ENCODE measurements around the gene PDSS2.
"Not testable (repeated sequence)": the region's sequence is repeated elsewhere in the genome, so short reads cannot be mapped to it uniquely, and the experiment has no call there.

Gene PDSS2

DNA sequence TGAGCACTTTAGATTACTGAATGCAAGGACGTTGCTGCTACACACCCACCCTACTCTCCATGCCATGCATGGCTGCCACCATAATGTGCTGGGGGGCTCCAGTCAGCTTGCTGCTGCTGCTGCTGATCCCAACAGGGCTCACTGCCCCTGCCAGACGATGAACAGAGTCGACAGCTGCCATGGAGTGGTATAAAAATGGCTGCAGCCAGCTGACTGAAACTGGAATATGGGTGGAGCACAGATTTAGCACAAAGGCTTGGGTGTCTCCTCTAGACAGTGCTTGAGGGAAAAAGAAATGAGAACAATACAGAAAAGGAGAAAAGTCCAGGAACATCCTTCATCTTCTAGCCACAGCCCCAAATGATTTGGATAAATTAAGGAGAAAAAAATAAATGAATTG lies 150.7 kb downstream of the PDSS2 start:
- peak overlapping the region; percentile 76 for H2AFZ ChIP-seq (ENCODE audit: low read length)
- no peaks in the 10 kb centered on the region for H3K36me3 ChIP-seq (replicated peaks in 1 of 2; ENCODE audit: control insufficient read depth in 2 of 2, insufficient read depth in 2 of 2, low read length in 2 of 2)
- no peak overlapping the region for H2BK120ac ChIP-seq (ENCODE audit: low read depth, low read length)
- H2BK12ac ChIP-seq (ENCODE audit: low read length), result no peak overlapping the region
- H3K18ac ChIP-seq (ENCODE audit: low read length), result peak overlapping the region; percentile 67
- no peak overlapping the region for H3K23ac ChIP-seq (ENCODE audit: low read depth, low read length, poor library complexity)
- no peaks in the 10 kb centered on the region for H3K9me3 ChIP-seq (replicated peaks in 1 of 2; ENCODE audit: control insufficient read depth in 2 of 2, insufficient read depth in 1 of 2, low read depth in 1 of 2, low read length in 2 of 2)
- H3K79me1 ChIP-seq (ENCODE audit: low read depth, low read length), result peaks cover 3% of the 10 kb centered on the region
- H3K9ac ChIP-seq (ENCODE audit: low read depth, low read length, poor library complexity), result no peak overlapping the region
- DNase-seq (ENCODE audit: low spot score), result no peak
- H4K91ac ChIP-seq (ENCODE audit: low read depth, low read length, poor library complexity), result no peak overlapping the region
- no peak overlapping the region for H2AK5ac ChIP-seq (ENCODE audit: low read depth, low read length)
- no CpG with 5 or more reads among the region's 3 CpGs for WGBS, 2 donors (ENCODE audit: extremely low coverage in 2 of 2, insufficient read length in 2 of 2, insufficient replicate concordance in 1 of 2)
- H3K4me1 ChIP-seq (ENCODE audit: control insufficient read depth in 2 of 2, insufficient read depth in 1 of 2, low read depth in 1 of 2, low read length in 2 of 2), result peaks cover 0 to 2% of the 10 kb centered on the region in 2 donors
- no peak overlapping the region for H3K4ac ChIP-seq (ENCODE audit: low read length)
- no peak overlapping the region for H3K27ac ChIP-seq (replicated peaks; ENCODE audit: low read length)
- no peak overlapping the region for H3K4me2 ChIP-seq (ENCODE audit: insufficient read depth, low read length, poor library complexity, severe bottlenecking)
- no peak overlapping the region for H2BK5ac ChIP-seq (ENCODE audit: low read length)
- no peak overlapping the region for H2BK15ac ChIP-seq (ENCODE audit: low read length)
- no peaks in the 10 kb centered on the region for H3K27me3 ChIP-seq (ENCODE audit: control insufficient read depth in 3 of 3, insufficient read depth in 3 of 3, low read depth in 1 of 3, low read length in 3 of 3)
- H4K8ac ChIP-seq (ENCODE audit: low read depth, low read length), result no peak overlapping the region
- no peak overlapping the region for H3K4me3 ChIP-seq (ENCODE audit: low read length in 2 of 2)
- peak overlapping the region; percentile 97 for H3K14ac ChIP-seq (ENCODE audit: low read length)

DNA sequence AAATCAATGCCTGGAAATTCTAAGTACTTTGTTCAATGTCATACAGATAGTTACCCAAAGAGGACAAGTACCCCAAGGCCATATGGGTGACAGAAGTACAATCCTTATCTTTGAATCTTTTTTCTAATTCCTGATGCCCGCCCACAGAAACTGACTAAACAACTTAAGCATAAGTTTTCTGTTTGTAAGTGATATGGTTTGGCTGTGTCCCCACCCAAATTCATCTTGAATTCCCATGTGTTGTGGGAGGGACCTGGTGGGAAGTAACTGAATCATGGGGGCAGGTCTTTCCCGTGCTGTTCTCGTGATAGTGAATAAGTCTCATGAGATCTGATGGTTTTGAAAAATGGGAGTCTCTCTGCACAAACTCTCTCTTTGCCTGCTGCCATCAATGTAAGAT lies 153.4 kb downstream of the PDSS2 start:
- not testable (repeated sequence) for H3K4me2 ChIP-seq (ENCODE audit: insufficient read depth, low read length, poor library complexity, severe bottlenecking); DNase-seq (ENCODE audit: low spot score); H4K8ac ChIP-seq (ENCODE audit: low read depth, low read length); H3K14ac ChIP-seq (ENCODE audit: low read length); H3K18ac ChIP-seq (ENCODE audit: low read length); H3K4ac ChIP-seq (ENCODE audit: low read length); H2BK12ac ChIP-seq (ENCODE audit: low read length); H3K36me3 ChIP-seq (replicated peaks in 1 of 2; ENCODE audit: control insufficient read depth in 2 of 2, insufficient read depth in 2 of 2, low read length in 2 of 2); H2BK5ac ChIP-seq (ENCODE audit: low read length); H2BK120ac ChIP-seq (ENCODE audit: low read depth, low read length); H4K91ac ChIP-seq (ENCODE audit: low read depth, low read length, poor library complexity); H2AK5ac ChIP-seq (ENCODE audit: low read depth, low read length); H3K4me1 ChIP-seq (ENCODE audit: control insufficient read depth in 2 of 2, insufficient read depth in 1 of 2, low read depth in 1 of 2, low read length in 2 of 2); H3K9ac ChIP-seq (ENCODE audit: low read depth, low read length, poor library complexity); H2AFZ ChIP-seq (ENCODE audit: low read length); H2BK15ac ChIP-seq (ENCODE audit: low read length); H3K27ac ChIP-seq (replicated peaks; ENCODE audit: low read length); H3K23ac ChIP-seq (ENCODE audit: low read depth, low read length, poor library complexity); H3K27me3 ChIP-seq (ENCODE audit: control insufficient read depth in 3 of 3, insufficient read depth in 3 of 3, low read depth in 1 of 3, low read length in 3 of 3); H3K79me1 ChIP-seq (ENCODE audit: low read depth, low read length); H3K9me3 ChIP-seq (replicated peaks in 1 of 2; ENCODE audit: control insufficient read depth in 2 of 2, insufficient read depth in 1 of 2, low read depth in 1 of 2, low read length in 2 of 2); H3K4me3 ChIP-seq (ENCODE audit: low read length in 2 of 2)
- no CpG with 5 or more reads among the region's 3 CpGs for WGBS, 2 donors (ENCODE audit: extremely low coverage in 2 of 2, insufficient read length in 2 of 2, insufficient replicate concordance in 1 of 2)

DNA sequence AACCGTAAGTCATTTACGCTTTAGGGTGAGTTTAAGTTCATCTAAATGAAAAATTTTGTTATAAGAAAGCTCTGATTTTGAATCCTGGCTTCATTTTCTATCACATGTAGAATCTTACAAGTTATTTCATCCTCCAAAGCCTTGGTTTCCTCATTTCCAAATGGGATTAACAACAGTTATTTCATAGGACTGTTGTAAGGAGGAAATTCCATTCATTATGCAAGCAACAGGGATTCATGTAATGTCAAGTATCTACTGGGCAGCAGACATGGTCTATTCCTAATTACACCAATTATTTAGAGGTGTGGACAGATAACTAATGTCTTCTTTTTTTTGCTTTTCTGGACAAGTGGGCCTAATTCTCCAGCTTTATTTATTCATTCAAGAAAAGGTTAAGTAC lies 154.0 kb downstream of the PDSS2 start:
- H3K18ac ChIP-seq (ENCODE audit: low read length), result no peak overlapping the region
- no peak overlapping the region for H2AK5ac ChIP-seq (ENCODE audit: low read depth, low read length)
- no peak overlapping the region for H4K91ac ChIP-seq (ENCODE audit: low read depth, low read length, poor library complexity)
- peaks cover 3% of the 10 kb centered on the region for H3K79me1 ChIP-seq (ENCODE audit: low read depth, low read length)
- no peak overlapping the region for H2AFZ ChIP-seq (ENCODE audit: low read length)
- H2BK15ac ChIP-seq (ENCODE audit: low read length), result no peak overlapping the region
- no peaks in the 10 kb centered on the region for H3K27me3 ChIP-seq (ENCODE audit: control insufficient read depth in 3 of 3, insufficient read depth in 3 of 3, low read depth in 1 of 3, low read length in 3 of 3)
- H3K4ac ChIP-seq (ENCODE audit: low read length), result no peak overlapping the region
- H3K14ac ChIP-seq (ENCODE audit: low read length), result no peak overlapping the region
- H3K4me3 ChIP-seq (ENCODE audit: low read length in 2 of 2), result no peak overlapping the region
- H3K9me3 ChIP-seq (replicated peaks in 1 of 2; ENCODE audit: control insufficient read depth in 2 of 2, insufficient read depth in 1 of 2, low read depth in 1 of 2, low read length in 2 of 2), result peaks cover 0 to 2% of the 10 kb centered on the region in 2 donors
- no peak overlapping the region for H2BK5ac ChIP-seq (ENCODE audit: low read length)
- H3K36me3 ChIP-seq (replicated peaks in 1 of 2; ENCODE audit: control insufficient read depth in 2 of 2, insufficient read depth in 2 of 2, low read length in 2 of 2), result no peaks in the 10 kb centered on the region
- H3K23ac ChIP-seq (ENCODE audit: low read depth, low read length, poor library complexity), result no peak overlapping the region
- no peak overlapping the region for H3K9ac ChIP-seq (ENCODE audit: low read depth, low read length, poor library complexity)
- no peak overlapping the region for H3K4me2 ChIP-seq (ENCODE audit: insufficient read depth, low read length, poor library complexity, severe bottlenecking)
- H2BK120ac ChIP-seq (ENCODE audit: low read depth, low read length), result no peak overlapping the region
- no peak for DNase-seq (ENCODE audit: low spot score)
- H4K8ac ChIP-seq (ENCODE audit: low read depth, low read length), result no peak overlapping the region
- WGBS, 2 donors (ENCODE audit: extremely low coverage in 2 of 2, insufficient read length in 2 of 2, insufficient replicate concordance in 1 of 2), result no CpG with 5 or more reads among the region's 2 CpGs
- H2BK12ac ChIP-seq (ENCODE audit: low read length), result no peak overlapping the region
- H3K4me1 ChIP-seq (ENCODE audit: control insufficient read depth in 2 of 2, insufficient read depth in 1 of 2, low read depth in 1 of 2, low read length in 2 of 2), result peaks cover 0 to 2% of the 10 kb centered on the region in 2 donors
- no peak overlapping the region for H3K27ac ChIP-seq (replicated peaks; ENCODE audit: low read length)

DNA sequence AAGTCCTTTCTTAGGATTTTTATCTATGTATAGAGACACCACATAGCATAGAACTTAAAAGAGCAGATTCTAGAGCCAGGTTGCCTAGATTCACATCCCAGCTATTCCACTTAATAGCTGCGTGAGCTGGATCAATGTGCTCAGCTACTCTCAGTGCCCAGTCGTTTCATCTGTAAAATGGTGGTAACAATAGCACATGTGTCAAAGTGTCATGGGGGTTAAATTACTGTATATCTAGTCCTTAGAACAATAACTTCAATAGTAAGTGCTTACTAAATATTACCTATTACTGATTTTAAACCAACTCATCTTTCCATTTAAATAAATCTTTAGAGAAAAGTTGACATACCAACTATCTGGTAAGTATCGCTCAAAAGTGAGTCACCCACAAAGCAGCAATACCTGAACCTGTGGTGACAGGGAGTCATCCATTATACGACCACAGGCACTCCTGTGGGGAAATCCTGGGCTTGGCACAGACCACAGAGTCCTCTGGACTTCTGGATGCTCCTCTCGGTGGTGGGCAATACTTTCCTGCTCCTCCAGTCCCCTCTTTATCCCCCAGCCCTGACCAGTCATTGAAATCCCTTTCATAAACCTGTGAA lies 154.8 kb downstream of the PDSS2 start:
- Histone ChIP-seq H3K4me2 (ENCODE audit: insufficient read depth, low read length, poor library complexity, severe bottlenecking) (no peak overlapping the region), H3K27me3 (ENCODE audit: control insufficient read depth in 3 of 3, insufficient read depth in 3 of 3, low read depth in 1 of 3, low read length in 3 of 3) (no peaks in the 10 kb centered on the region)

More for the DNA sequence above, 154.8 kb downstream of the PDSS2 start:
- Histone ChIP-seq H3K27ac (replicated peaks; ENCODE audit: low read length) (no peak overlapping the region), H2BK12ac (ENCODE audit: low read length) (no peak overlapping the region), H2BK120ac (ENCODE audit: low read depth, low read length) (no peak overlapping the region), H3K4me3 (ENCODE audit: low read length in 2 of 2) (no peak overlapping the region), H4K91ac (ENCODE audit: low read depth, low read length, poor library complexity) (no peak overlapping the region), H3K9ac (ENCODE audit: low read depth, low read length, poor library complexity) (no peak overlapping the region), H3K18ac (ENCODE audit: low read length) (no peak overlapping the region), H3K9me3 (replicated peaks in 1 of 2; ENCODE audit: control insufficient read depth in 2 of 2, insufficient read depth in 1 of 2, low read depth in 1 of 2, low read length in 2 of 2) (peaks cover 0 to 2% of the 10 kb centered on the region in 2 donors), H3K4ac (ENCODE audit: low read length) (no peak overlapping the region), H2AFZ (ENCODE audit: low read length) (no peak overlapping the region), H2BK5ac (ENCODE audit: low read length) (no peak overlapping the region), H4K8ac (ENCODE audit: low read depth, low read length) (no peak overlapping the region), H3K23ac (ENCODE audit: low read depth, low read length, poor library complexity) (no peak overlapping the region), H3K4me1 (ENCODE audit: control insufficient read depth in 2 of 2, insufficient read depth in 1 of 2, low read depth in 1 of 2, low read length in 2 of 2) (peaks cover 0 to 2% of the 10 kb centered on the region in 2 donors), H3K36me3 (replicated peaks in 1 of 2; ENCODE audit: control insufficient read depth in 2 of 2, insufficient read depth in 2 of 2, low read length in 2 of 2) (no peaks in the 10 kb centered on the region), H3K14ac (ENCODE audit: low read length) (no peak overlapping the region), H2AK5ac (ENCODE audit: low read depth, low read length) (no peak overlapping the region), H2BK15ac (ENCODE audit: low read length) (no peak overlapping the region), H3K79me1 (ENCODE audit: low read depth, low read length) (peaks cover 3% of the 10 kb centered on the region)
- DNase-seq (ENCODE audit: low spot score), result no peak
- WGBS, 2 donors (ENCODE audit: extremely low coverage in 2 of 2, insufficient read length in 2 of 2, insufficient replicate concordance in 1 of 2), result no CpG with 5 or more reads among the region's 5 CpGs

Measured in neuronal stem cell (in vitro differentiated cells).